Esophagus squamous epithelium (tissue), 5 donors: ENCODE results near the gene TKFC. TPM values are rescaled to one million over a fixed set of nuclear protein-coding genes. Genes with fewer than 3 reads are reported as not detected.

Experiments used
- DNase-seq: peaks from one replicate; lab custom pipeline; 2025; lab: John Stamatoyannopoulos, UW
- H3K27ac ChIP-seq, 4 donors: fragments of 200-600 bp; sonication (generic); one replicate each; pipeline ENCODE4 v1.5.1; 2016 to 2019; ENCODE audit warnings: mild to moderate bottlenecking in 1 of 4
- H3K27me3 ChIP-seq, 4 donors: fragments of 200-600 bp; sonication (generic); 1 replicate in 3 of 4; 2 replicates in 1 of 4; pipeline versions ENCODE4 v1.5.1 to v1.6.0; 2017 to 2021; ENCODE audit warnings: antibody characterized with exemption in 1 of 4
- H3K36me3 ChIP-seq, 3 donors: fragments of 200-600 bp; sonication (generic); one replicate each; pipeline ENCODE4 v1.5.1; 2016 to 2019
- H3K4me1 ChIP-seq, 3 donors: fragments of 200-600 bp; sonication (generic); one replicate each; pipeline ENCODE4 v1.5.1; 2017 to 2019
- H3K4me3 ChIP-seq, 4 donors: fragments of 200-600 bp; sonication (generic); 1 replicate in 3 of 4; 2 replicates in 1 of 4; pipeline ENCODE4 v1.5.1; 2016 to 2019; ENCODE audit warnings: mild to moderate bottlenecking in 2 of 4, moderate library complexity in 1 of 4
- H3K9me3 ChIP-seq, 3 donors: fragments of 200-600 bp; sonication (generic); one replicate each; pipeline ENCODE4 v1.5.1; 2016 to 2019
- CTCF ChIP-seq, 6 experiments: fragments of 450-650 bp in 4 of 6; fragments of 200-600 bp in 2 of 6; sonication (generic) in 2 of 6; IDR thresholded peaks; one replicate each; pipeline ENCODE4 v1.5.1; 2016 to 2019; ENCODE audit warnings: antibody characterized with exemption in 6 of 6, mild to moderate bottlenecking in 4 of 6, moderate library complexity in 4 of 6
- POLR2A ChIP-seq, 4 donors: fragments of 450-650 bp; IDR thresholded peaks; one replicate each; pipeline ENCODE4 v1.6.1; 2017; ENCODE audit warnings: antibody characterized with exemption in 4 of 4, mild to moderate bottlenecking in 4 of 4, moderate library complexity in 3 of 4
- WGBS, 2 donors: methylation state at CpG; one replicate each; pipeline ENCODE4 v1.1.5; 2018; 5-methylcytosine and 5-hydroxymethylcytosine counted together
- intact Hi-C: fragments of 100-400 bp; cut with DNase I; formaldehyde crosslinking; loops from one replicate; pipeline ENCODE4 v1.15.0; 2022
- total RNA-seq, 4 donors: library from RNA; depleted of rRNA; stranded (reverse); fragments of >200 nt; gene quantifications; one replicate each; pipeline ENCODE4 v1.1.0, GENCODE V29; 2016
- donor health status: DM: yes; HTN: yes; CAD: no.

TKFC gene
- 10 to 100 TPM; 19.8 to 29.2 (median 26.4) TPM for total RNA-seq

GRCh38 chr11:61332797-61333549, at the start of gene TKFC, which contains the start of gene DDB1:
Gene TKFC, plus strand, starts transcription at chr11:61333228. Its CDS starts 1,501 bp downstream, at chr11:61334729.
Gene DDB1, minus strand, starts transcription at chr11:61333105. Its CDS starts 137 bp downstream, at chr11:61332968.
- 0% methylated on average over 10 to 15 of the region's 81 CpGs for WGBS, 2 donors
- DNase-seq = peak; percentile 63
- intact Hi-C loops = no loop called here
- Histone ChIP-seq H3K27ac (peak within 1 kb of the TSS; percentile 91 to 97 (median 94)), H3K4me1 (peaks cover 24 to 74% (median 25%) of the 10 kb centered on the region in 3 donors), H3K9me3 (no peaks in the 10 kb centered on the region), H3K27me3 (no peaks in the 10 kb centered on the region), H3K36me3 (peaks cover 0 to 24% (median 14%) of the 10 kb centered on the region in 3 donors), H3K4me3 (peak within 1 kb of the TSS; percentile 72 to 93 (median 84))
- TF ChIP-seq POLR2A (IDR thresholded peaks at IDR 0.05) (peak in 3 of 4 donors; percentile 47 to 85 (median 72)), CTCF (IDR thresholded peaks at IDR 0.05) (peak in 1 of 6 experiments; percentile 31)

- DNase-seq = no peak
- intact Hi-C loops = no loop called here
- WGBS, 2 donors = 92 to 100% methylated on average over 4 of the region's 4 CpGs
- H3K4me3 ChIP-seq = no peak overlapping the region
- no peaks in the 10 kb centered on the region for H3K36me3 ChIP-seq
- TF ChIP-seq CTCF (IDR thresholded peaks at IDR 0.05) = no peak
- TF ChIP-seq POLR2A (IDR thresholded peaks at IDR 0.05) = no peak
- peaks cover 0 to 7% (median 0%) of the 10 kb centered on the region in 4 donors for H3K27me3 ChIP-seq
- no peak overlapping the region for H3K27ac ChIP-seq
- H3K4me1 ChIP-seq = peaks cover 0 to 24% (median 15%) of the 10 kb centered on the region in 3 donors
- H3K9me3 ChIP-seq = no peaks in the 10 kb centered on the region
Observed at GRCh38 chr11:61283613-61284012, 49.4 kb upstream of the TKFC start.

- H3K36me3 ChIP-seq = no peaks in the 10 kb centered on the region
- no peaks in the 10 kb centered on the region for H3K9me3 ChIP-seq
- no peak for DNase-seq
- H3K27me3 ChIP-seq = peaks cover 0 to 17% (median 0%) of the 10 kb centered on the region in 4 donors
- no peaks in the 10 kb centered on the region for H3K4me1 ChIP-seq
- 61 to 79% methylated on average over 14 of the region's 14 CpGs for WGBS, 2 donors
- intact Hi-C loops = no loop called here
- H3K4me3 ChIP-seq = no peak overlapping the region
- TF ChIP-seq POLR2A (IDR thresholded peaks at IDR 0.05) = no peak
- TF ChIP-seq CTCF (IDR thresholded peaks at IDR 0.05) = no peak
- no peak overlapping the region for H3K27ac ChIP-seq
Observed at GRCh38 chr11:61287338-61287977, 45.6 kb upstream of the TKFC start.

- TF ChIP-seq CTCF (IDR thresholded peaks at IDR 0.05) (no peak), POLR2A (IDR thresholded peaks at IDR 0.05) (no peak)
- DNase-seq = no peak
- no peaks in the 10 kb centered on the region for H3K9me3 ChIP-seq
- 75 to 94% methylated on average over 9 to 10 of the region's 12 CpGs for WGBS, 2 donors
- intact Hi-C loops = no loop called here
- H3K27me3 ChIP-seq = peaks cover 0 to 46% (median 0%) of the 10 kb centered on the region in 4 donors
- no peaks in the 10 kb centered on the region for H3K36me3 ChIP-seq
- H3K4me3 ChIP-seq = no peak overlapping the region
- peaks cover 19 to 26% (median 22%) of the 10 kb centered on the region in 3 donors for H3K4me1 ChIP-seq
- H3K27ac ChIP-seq = no peak overlapping the region
Observed at GRCh38 chr11:61290905-61291690, 41.9 kb upstream of the TKFC start.
